ENCODE results near the gene SKAP1. TPM values are rescaled to one million over a fixed set of nuclear protein-coding genes. Genes with fewer than 3 reads are reported as not detected.

SKAP1 gene
- total and polyA plus RNA-seq, 4 donors: 1.4 to 4.9 (median 2.5) TPM

GRCh38 chr17:48385319-48385718 is 44.7 kb downstream of the SKAP1 start:
- no peaks in the 10 kb centered on the region for H3K36me3 ChIP-seq (ENCODE audit: control insufficient read depth in 4 of 4, insufficient read depth in 4 of 4, low read length in 4 of 4)
- peaks cover 0 to 16% (median 3%) of the 10 kb centered on the region in 3 donors for H3K27me3 ChIP-seq (ENCODE audit: control insufficient read depth in 3 of 3, insufficient read depth in 3 of 3, low read length in 2 of 3)
- H3K4me1 ChIP-seq (ENCODE audit: control insufficient read depth in 5 of 5, insufficient read depth in 5 of 5, low read length in 5 of 5): peaks cover 0 to 15% (median 0%) of the 10 kb centered on the region in 5 donors
- WGBS, 2 donors: 62 to 75% methylated on average over 1 of the region's 1 CpG
- ATAC-seq (ENCODE audit: insufficient read depth, low FRiP score): no peak
- H3K27ac ChIP-seq (ENCODE audit: low read depth in 1 of 2, low read length in 1 of 2): no peak overlapping the region
- TF ChIP-seq, protein P1, sequence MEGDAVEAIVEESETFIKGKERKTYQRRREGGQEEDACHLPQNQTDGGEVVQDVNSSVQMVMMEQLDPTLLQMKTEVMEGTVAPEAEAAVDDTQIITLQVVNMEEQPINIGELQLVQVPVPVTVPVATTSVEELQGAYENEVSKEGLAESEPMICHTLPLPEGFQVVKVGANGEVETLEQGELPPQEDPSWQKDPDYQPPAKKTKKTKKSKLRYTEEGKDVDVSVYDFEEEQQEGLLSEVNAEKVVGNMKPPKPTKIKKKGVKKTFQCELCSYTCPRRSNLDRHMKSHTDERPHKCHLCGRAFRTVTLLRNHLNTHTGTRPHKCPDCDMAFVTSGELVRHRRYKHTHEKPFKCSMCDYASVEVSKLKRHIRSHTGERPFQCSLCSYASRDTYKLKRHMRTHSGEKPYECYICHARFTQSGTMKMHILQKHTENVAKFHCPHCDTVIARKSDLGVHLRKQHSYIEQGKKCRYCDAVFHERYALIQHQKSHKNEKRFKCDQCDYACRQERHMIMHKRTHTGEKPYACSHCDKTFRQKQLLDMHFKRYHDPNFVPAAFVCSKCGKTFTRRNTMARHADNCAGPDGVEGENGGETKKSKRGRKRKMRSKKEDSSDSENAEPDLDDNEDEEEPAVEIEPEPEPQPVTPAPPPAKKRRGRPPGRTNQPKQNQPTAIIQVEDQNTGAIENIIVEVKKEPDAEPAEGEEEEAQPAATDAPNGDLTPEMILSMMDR (IDR thresholded peaks at IDR 0.05; ENCODE audit: control extremely low read depth, extremely low read depth): no peak
- no peak for DNase-seq
- no peaks in the 10 kb centered on the region for H3K9me3 ChIP-seq (ENCODE audit: control insufficient read depth in 4 of 4, insufficient read depth in 3 of 4, low read length in 3 of 4)
- no peak overlapping the region for H3K9ac ChIP-seq (ENCODE audit: insufficient read depth in 1 of 2, low read length in 2 of 2)
- H3K4me3 ChIP-seq: no peak overlapping the region

DNA sequence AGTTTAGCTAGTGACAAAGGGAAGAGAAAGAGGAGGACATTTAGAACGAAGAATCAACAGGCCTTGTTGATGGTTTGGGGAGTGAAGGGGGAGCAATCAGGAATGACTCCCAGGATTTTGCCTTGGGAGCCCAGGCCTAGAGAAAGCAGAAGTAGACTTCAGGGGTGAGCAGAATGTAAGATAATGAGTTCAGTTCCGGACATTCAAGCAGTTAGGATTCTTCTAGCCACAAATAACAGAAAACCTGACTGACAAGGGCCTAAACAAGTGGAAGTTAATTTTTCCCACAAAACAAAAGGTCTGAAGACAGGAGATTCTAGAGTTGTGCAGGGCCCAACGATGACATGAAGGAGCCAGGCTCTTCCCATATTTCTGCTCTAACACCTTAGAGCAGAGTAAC is 45.9 kb downstream of the SKAP1 start:
- TF ChIP-seq, protein P1 (IDR thresholded peaks at IDR 0.05; ENCODE audit: control extremely low read depth, extremely low read depth): no peak
- Histone ChIP-seq H3K4me1 (ENCODE audit: control insufficient read depth in 5 of 5, insufficient read depth in 5 of 5, low read length in 5 of 5) (peaks cover 0 to 10% (median 0%) of the 10 kb centered on the region in 5 donors), H3K9me3 (ENCODE audit: control insufficient read depth in 4 of 4, insufficient read depth in 3 of 4, low read length in 3 of 4) (no peaks in the 10 kb centered on the region), H3K27me3 (ENCODE audit: control insufficient read depth in 3 of 3, insufficient read depth in 3 of 3, low read length in 2 of 3) (peaks cover 0 to 16% (median 3%) of the 10 kb centered on the region in 3 donors), H3K4me3 (no peak overlapping the region), H3K36me3 (ENCODE audit: control insufficient read depth in 4 of 4, insufficient read depth in 4 of 4, low read length in 4 of 4) (no peaks in the 10 kb centered on the region), H3K9ac (ENCODE audit: insufficient read depth in 1 of 2, low read length in 2 of 2) (no peak overlapping the region), H3K27ac (ENCODE audit: low read depth in 1 of 2, low read length in 1 of 2) (no peak overlapping the region)
- WGBS, 2 donors: 82 to 86% methylated on average over 3 of the region's 3 CpGs
- DNase-seq (no peak), ATAC-seq (ENCODE audit: insufficient read depth, low FRiP score) (no peak)

GRCh38 chr17:48382989-48383388 is 47.0 kb downstream of the SKAP1 start:
- no peak for ATAC-seq (ENCODE audit: insufficient read depth, low FRiP score)
- H3K27me3 ChIP-seq (ENCODE audit: control insufficient read depth in 3 of 3, insufficient read depth in 3 of 3, low read length in 2 of 3): peaks cover 0 to 24% (median 3%) of the 10 kb centered on the region in 3 donors
- WGBS, 2 donors: 62 to 77% methylated on average over 3 of the region's 3 CpGs

More at GRCh38 chr17:48382989-48383388, 47.0 kb downstream of the SKAP1 start:
- Histone ChIP-seq H3K9me3 (ENCODE audit: control insufficient read depth in 4 of 4, insufficient read depth in 3 of 4, low read length in 3 of 4) (no peaks in the 10 kb centered on the region), H3K4me1 (ENCODE audit: control insufficient read depth in 5 of 5, insufficient read depth in 5 of 5, low read length in 5 of 5) (peaks cover 0 to 18% (median 0%) of the 10 kb centered on the region in 5 donors), H3K36me3 (ENCODE audit: control insufficient read depth in 4 of 4, insufficient read depth in 4 of 4, low read length in 4 of 4) (no peaks in the 10 kb centered on the region), H3K9ac (ENCODE audit: insufficient read depth in 1 of 2, low read length in 2 of 2) (no peak overlapping the region), H3K27ac (ENCODE audit: low read depth in 1 of 2, low read length in 1 of 2) (no peak overlapping the region), H3K4me3 (no peak overlapping the region)
- peak in 1 of 3 donors; percentile 26 for DNase-seq
- TF ChIP-seq, protein P1 (IDR thresholded peaks at IDR 0.05; ENCODE audit: control extremely low read depth, extremely low read depth): no peak
